Measurements from ENCODE around the gene APLP2. TPM values are rescaled to one million over a fixed set of nuclear protein-coding genes. Genes with fewer than 3 reads are reported as not detected.

The APLP2 gene
- total RNA-seq, 1 experiment from 2014 or later, result 345 TPM

- H3K9ac ChIP-seq (ENCODE audit: low read length), result no peak overlapping the region
- ChIA-PET CTCF (no interaction called here), POLR2A (ENCODE audit: unreplicated experiment) (interaction anchor here (0.7 kb wide), 1 partner anchor 54 kb away, joined by 4 read pairs; no protein-coding TSS in a partner anchor)
- H3K27ac ChIP-seq (ENCODE audit: low read length), result no peak overlapping the region
- H2AFZ ChIP-seq (ENCODE audit: low read length), result no peak overlapping the region
- H4K20me1 ChIP-seq (ENCODE audit: low read length), result no peaks in the 10 kb centered on the region
- no peaks in the 10 kb centered on the region for H3F3A ChIP-seq (ENCODE audit: low read length, unreplicated experiment)
- no peaks in the 10 kb centered on the region for H3K9me2 ChIP-seq (replicated peaks; ENCODE audit: low read length)
- ATAC-seq (no peak), DNase-seq (no peak)
- BruUV-seq (replicated peaks), result no TSS peak
- no peaks in the 10 kb centered on the region for H3K9me3 ChIP-seq (ENCODE audit: low read length)
- H3K27me3 ChIP-seq (ENCODE audit: low read length), result no peaks in the 10 kb centered on the region
- intact Hi-C loops (cut with micrococcal nuclease), result loop anchor here (2.0 kb wide), 1 partner anchor 123 kb away; the partner anchor contains the start of gene PRDM10
- H3K4me3 ChIP-seq (ENCODE audit: low read length), result no peak overlapping the region
- H3K4me2 ChIP-seq (ENCODE audit: low read length), result no peak overlapping the region
- no peak for TF ChIP-seq EZH2 (IDR thresholded peaks at IDR 0.05; ENCODE audit: low read length, unreplicated experiment)
- TF ChIP-seq CTCF (conservative IDR thresholded peaks at IDR 0.05; ENCODE audit: low read depth, low read length), result no peak
- TF ChIP-seq EZH2phosphoT487 (IDR thresholded peaks at IDR 0.05; ENCODE audit: borderline replicate concordance, low read length), result no peak
- peaks cover 83% of the 10 kb centered on the region for H3K36me3 ChIP-seq (ENCODE audit: low read depth, low read length)
- H3K79me2 ChIP-seq (ENCODE audit: low read length), result peaks cover 23% of the 10 kb centered on the region
- H3K4me1 ChIP-seq (ENCODE audit: insufficient read depth, low read length), result peaks cover 16% of the 10 kb centered on the region
Observed at GRCh38 chr11:130125638-130126037, 55.9 kb downstream of the APLP2 start.

GRCh38 chr11:130126516-130126915, 56.8 kb downstream of the APLP2 start:
- peaks cover 83% of the 10 kb centered on the region for H3K36me3 ChIP-seq (ENCODE audit: low read depth, low read length)
- no peaks in the 10 kb centered on the region for H3K9me3 ChIP-seq (ENCODE audit: low read length)
- H3K9ac ChIP-seq (ENCODE audit: low read length), result no peak overlapping the region
- intact Hi-C loops (cut with micrococcal nuclease), result no loop called here
- no peak overlapping the region for H2AFZ ChIP-seq (ENCODE audit: low read length)
- H3F3A ChIP-seq (ENCODE audit: low read length, unreplicated experiment), result no peaks in the 10 kb centered on the region
- H3K79me2 ChIP-seq (ENCODE audit: low read length), result peaks cover 23% of the 10 kb centered on the region
- H3K9me2 ChIP-seq (replicated peaks; ENCODE audit: low read length), result no peaks in the 10 kb centered on the region
- DNase-seq (no peak), ATAC-seq (no peak)
- H3K4me2 ChIP-seq (ENCODE audit: low read length), result no peak overlapping the region
- H4K20me1 ChIP-seq (ENCODE audit: low read length), result no peaks in the 10 kb centered on the region
- H3K27ac ChIP-seq (ENCODE audit: low read length), result no peak overlapping the region
- TF ChIP-seq CTCF (conservative IDR thresholded peaks at IDR 0.05; ENCODE audit: low read depth, low read length) (no peak), EZH2 (IDR thresholded peaks at IDR 0.05; ENCODE audit: low read length, unreplicated experiment) (no peak), EZH2phosphoT487 (IDR thresholded peaks at IDR 0.05; ENCODE audit: borderline replicate concordance, low read length) (no peak)
- no TSS peak for BruUV-seq (replicated peaks)
- POLR2A ChIA-PET (ENCODE audit: unreplicated experiment), result no interaction called here
- H3K27me3 ChIP-seq (ENCODE audit: low read length), result no peaks in the 10 kb centered on the region
- H3K4me1 ChIP-seq (ENCODE audit: insufficient read depth, low read length), result peaks cover 16% of the 10 kb centered on the region
- CTCF ChIA-PET, result no interaction called here
- H3K4me3 ChIP-seq (ENCODE audit: low read length), result no peak overlapping the region

- Histone ChIP-seq H3K9ac (ENCODE audit: low read length) (no peak overlapping the region), H3K27me3 (ENCODE audit: low read length) (no peaks in the 10 kb centered on the region), H3K4me2 (ENCODE audit: low read length) (no peak overlapping the region), H3K9me3 (ENCODE audit: low read length) (no peaks in the 10 kb centered on the region), H3K79me2 (ENCODE audit: low read length) (peaks cover 23% of the 10 kb centered on the region), H3K4me3 (ENCODE audit: low read length) (no peak overlapping the region), H3K9me2 (replicated peaks; ENCODE audit: low read length) (no peaks in the 10 kb centered on the region), H4K20me1 (ENCODE audit: low read length) (no peaks in the 10 kb centered on the region), H3K27ac (ENCODE audit: low read length) (no peak overlapping the region), H2AFZ (ENCODE audit: low read length) (no peak overlapping the region), H3F3A (ENCODE audit: low read length, unreplicated experiment) (peaks cover 4% of the 10 kb centered on the region), H3K4me1 (ENCODE audit: insufficient read depth, low read length) (peaks cover 16% of the 10 kb centered on the region), H3K36me3 (ENCODE audit: low read depth, low read length) (peaks cover 80% of the 10 kb centered on the region)
- intact Hi-C loops (cut with micrococcal nuclease), result no loop called here
- CTCF ChIA-PET, result interaction anchor here (0.5 kb wide), 1 partner anchor 125 kb away, joined by 3 read pairs; the partner anchor contains the start of gene PRDM10
- DNase-seq (no peak), ATAC-seq (no peak)
- POLR2A ChIA-PET (ENCODE audit: unreplicated experiment), result no interaction called here
- no TSS peak for BruUV-seq (replicated peaks)
- TF ChIP-seq EZH2 (IDR thresholded peaks at IDR 0.05; ENCODE audit: low read length, unreplicated experiment), result no peak
- no peak for TF ChIP-seq CTCF (conservative IDR thresholded peaks at IDR 0.05; ENCODE audit: low read depth, low read length)
- TF ChIP-seq EZH2phosphoT487 (IDR thresholded peaks at IDR 0.05; ENCODE audit: borderline replicate concordance, low read length), result no peak
Observed at GRCh38 chr11:130127509-130127908, 57.8 kb downstream of the APLP2 start.
